ENCODE data around the gene MLPH.
A peak's percentile ranks its signal among the peaks of the same experiment; 100 is the strongest.

Gene MLPH

GRCh38 chr2:237520290-237520689, 33.2 kb downstream of the MLPH start:
- no peak for DNase-seq

- no peak for DNase-seq
Measured at GRCh38 chr2:237524631-237525030, 37.6 kb downstream of the MLPH start.

GRCh38 chr2:237525559-237526157, 38.6 kb downstream of the MLPH start:
- no peak for DNase-seq

GRCh38 chr2:237527233-237527632, 40.2 kb downstream of the MLPH start:
- no peak for DNase-seq

- DNase-seq: no peak
Measured at GRCh38 chr2:237527766-237528165, 40.7 kb downstream of the MLPH start.

- DNase-seq: peak in 5 of 14 donors; percentile 4 to 47 (median 21)
Measured at GRCh38 chr2:237529452-237530402, 42.7 kb downstream of the MLPH start.

- DNase-seq: no peak
Measured at GRCh38 chr2:237530472-237531433, 43.7 kb downstream of the MLPH start.

- no peak for DNase-seq
Measured at GRCh38 chr2:237532160-237532559, 45.1 kb downstream of the MLPH start.

GRCh38 chr2:237533668-237534161, 46.7 kb downstream of the MLPH start:
- no peak for DNase-seq

- DNase-seq: no peak
Measured at GRCh38 chr2:237534380-237534779, 47.3 kb downstream of the MLPH start.

GRCh38 chr2:237535385-237536082, 48.5 kb downstream of the MLPH start:
- no peak for DNase-seq

- no peak for DNase-seq
Measured at GRCh38 chr2:237536083-237536415, 49.0 kb downstream of the MLPH start.

GRCh38 chr2:237536617-237537016, 49.6 kb downstream of the MLPH start:
- DNase-seq: no peak

- DNase-seq: no peak
Measured at GRCh38 chr2:237538001-237538720, 51.1 kb downstream of the MLPH start.

- no peak for DNase-seq
Measured at GRCh38 chr2:237538901-237539300, 51.9 kb downstream of the MLPH start.

- DNase-seq: no peak
Measured at GRCh38 chr2:237539681-237540080, 52.6 kb downstream of the MLPH start.

GRCh38 chr2:237540223-237540775, 53.2 kb downstream of the MLPH start:
- no peak for DNase-seq

- no peak for DNase-seq
Measured at GRCh38 chr2:237540823-237541222, 53.8 kb downstream of the MLPH start.

- no peak for DNase-seq
Measured at GRCh38 chr2:237541243-237541642, 54.2 kb downstream of the MLPH start.

GRCh38 chr2:237542001-237542704, 55.1 kb downstream of the MLPH start:
- no peak for DNase-seq

Measured in C1 segment of cervical spinal cord (tissue), 14 donors.